DLD1 (cell line): ENCODE data around the gene BEND4.
"Not testable (repeated sequence)": the region's sequence is repeated elsewhere in the genome, so short reads cannot be mapped to it uniquely, and the experiment has no call there.

ENCODE experiments used
- in situ Hi-C: cut with HindIII; loops from 2 replicates; pipeline ENCODE4 v1.10.0; 2017; ENCODE audit warnings: low sequenced_read_pairs

BEND4 gene

DNA sequence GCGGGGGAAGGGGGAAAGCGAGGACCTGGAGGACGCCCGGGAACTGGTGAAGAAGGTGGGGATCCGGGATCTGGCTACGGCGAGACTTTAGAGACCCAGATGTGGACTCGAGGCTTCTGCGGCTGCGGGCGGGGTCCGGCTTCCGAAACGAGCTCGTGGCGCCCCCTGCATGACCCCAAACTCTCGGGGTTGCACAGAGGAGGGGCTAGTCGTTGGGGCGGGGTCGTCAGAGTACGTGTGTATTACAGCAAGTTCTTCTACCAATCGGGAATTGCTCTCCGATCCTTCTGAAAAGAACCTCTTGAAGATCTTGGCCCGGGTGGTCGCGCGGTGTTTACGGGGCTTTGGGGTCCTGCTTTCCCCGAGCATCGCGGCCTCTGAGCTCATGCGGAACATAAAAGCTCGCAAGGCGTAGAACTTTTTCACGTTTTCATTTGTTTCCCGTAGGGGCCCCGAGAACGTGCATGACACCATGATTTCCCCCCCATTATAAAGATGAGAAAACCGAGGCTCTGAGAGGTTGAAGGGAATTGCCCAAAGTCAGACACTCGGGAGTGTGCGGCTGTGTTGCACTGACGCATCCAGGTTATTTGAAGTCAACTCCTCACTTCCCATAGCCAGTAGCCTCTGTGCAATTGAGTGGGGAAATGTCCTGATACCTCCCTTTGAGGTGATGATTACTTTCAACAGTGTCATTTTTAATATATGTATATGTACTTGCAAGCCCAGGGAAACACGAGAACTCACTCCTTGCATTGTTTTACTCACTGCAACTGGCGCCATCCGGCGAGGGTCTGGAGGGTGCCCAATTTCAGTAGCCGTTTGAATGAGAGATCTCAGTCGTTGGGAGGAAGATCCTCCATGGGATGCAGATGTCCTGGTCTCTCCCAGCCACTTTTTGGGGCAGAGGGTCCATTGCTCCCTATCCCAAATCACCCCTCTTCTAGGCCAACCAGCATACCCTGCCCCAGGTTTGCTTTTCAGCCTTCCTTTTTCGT is at the start of gene BEND4:
TSS of gene BEND4 (minus strand) at position 149 of the 998 bp plus-strand sequence. CDS start 512 bp downstream, outside the sequence.
- in situ Hi-C loops, result no loop called here

- in situ Hi-C loops, result no loop called here
Measured at GRCh38 chr4:42197341-42197740, 44.9 kb upstream of the BEND4 start.

DNA sequence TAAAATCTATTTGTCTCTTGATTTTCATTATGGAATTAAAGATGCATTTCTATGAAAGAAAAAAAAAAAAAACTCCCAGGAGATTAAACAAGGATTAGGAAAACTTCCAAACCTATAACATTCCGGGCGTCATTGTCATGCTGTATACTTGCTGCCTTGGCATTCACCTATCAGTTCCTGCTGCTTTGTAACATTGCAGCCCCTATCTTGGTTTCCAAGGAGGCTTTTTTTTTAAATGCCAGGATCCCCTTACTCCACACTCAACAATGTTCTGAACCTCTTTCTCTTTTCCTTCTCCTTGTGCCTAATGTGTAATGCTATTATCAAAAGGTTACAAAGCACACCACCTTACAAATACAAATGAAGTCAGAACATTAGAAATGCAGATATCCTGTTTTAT is 20.5 kb upstream of the BEND4 start:
- in situ Hi-C loops, result no loop called here

DNA sequence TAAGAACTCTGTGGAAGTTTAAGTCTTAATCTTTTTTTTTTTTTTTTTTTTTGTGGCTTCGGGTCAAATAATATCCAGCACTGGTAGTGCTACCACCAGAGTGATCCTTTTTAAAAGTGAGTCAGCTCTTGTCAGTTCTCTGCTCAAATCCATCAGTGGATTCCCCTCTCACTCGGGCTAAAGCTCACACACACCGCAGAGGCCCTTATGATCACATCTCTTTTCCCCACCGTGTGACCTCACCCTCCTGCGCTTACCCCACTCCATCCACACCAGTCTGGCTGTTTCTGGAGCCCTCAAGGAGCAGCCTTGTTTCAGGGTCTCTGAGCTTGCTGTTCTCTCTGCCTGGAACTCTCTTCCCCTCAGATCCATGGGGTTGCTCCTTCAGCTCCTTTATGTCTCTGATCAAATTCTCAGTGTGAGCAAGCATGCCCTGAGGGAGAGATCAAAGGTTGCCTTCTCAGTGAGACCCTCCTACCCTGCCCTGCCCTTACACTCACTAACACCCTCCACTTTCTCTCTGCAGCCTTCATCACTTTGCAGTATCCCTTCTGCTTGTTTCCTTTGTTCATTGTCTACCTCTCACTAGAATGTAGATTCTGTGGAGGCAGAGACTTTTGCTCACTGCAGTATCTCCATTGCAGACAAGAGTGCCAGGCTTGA is 19.8 kb upstream of the BEND4 start:
- in situ Hi-C loops, result no loop called here

GRCh38 chr4:42167709-42168108 is 15.3 kb upstream of the BEND4 start:
- in situ Hi-C loops, result no loop called here

- in situ Hi-C loops, result not testable (repeated sequence)
Measured at GRCh38 chr4:42166186-42166585, 13.7 kb upstream of the BEND4 start.

DNA sequence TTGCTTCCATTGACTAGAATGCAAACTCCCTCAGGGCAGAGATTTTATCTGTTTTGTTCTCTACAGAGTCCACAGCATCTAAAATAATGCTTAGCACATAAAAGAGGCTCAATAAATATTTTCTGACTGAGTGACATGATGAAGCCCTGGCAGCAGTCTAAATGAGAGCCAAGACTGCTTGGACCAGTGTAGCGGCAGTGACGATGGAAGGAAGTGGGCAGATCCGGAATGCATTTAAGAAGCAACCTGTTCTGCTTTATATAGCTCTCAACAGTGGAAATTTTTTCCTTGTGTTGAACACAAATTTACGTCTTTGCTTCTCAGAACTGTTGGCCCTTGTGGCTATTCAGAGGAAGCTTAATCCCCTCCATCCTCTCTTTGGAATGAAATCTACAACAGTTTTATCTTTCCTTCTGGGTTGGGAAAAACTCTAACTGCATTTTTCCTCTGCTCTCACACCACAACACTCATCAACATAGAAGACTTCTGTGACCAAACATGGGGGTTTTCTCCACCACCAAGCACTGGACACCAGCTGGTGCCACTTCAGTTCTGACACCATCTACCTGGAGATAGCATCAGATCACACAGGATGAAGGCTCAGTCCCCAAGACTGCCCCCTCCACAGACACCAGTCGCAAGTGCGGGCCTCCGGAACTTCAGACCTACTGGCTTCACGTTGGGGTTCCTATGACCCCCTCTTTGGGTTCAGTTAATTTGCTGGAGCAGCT is 7.0 kb upstream of the BEND4 start:
- in situ Hi-C loops, result no loop called here

DNA sequence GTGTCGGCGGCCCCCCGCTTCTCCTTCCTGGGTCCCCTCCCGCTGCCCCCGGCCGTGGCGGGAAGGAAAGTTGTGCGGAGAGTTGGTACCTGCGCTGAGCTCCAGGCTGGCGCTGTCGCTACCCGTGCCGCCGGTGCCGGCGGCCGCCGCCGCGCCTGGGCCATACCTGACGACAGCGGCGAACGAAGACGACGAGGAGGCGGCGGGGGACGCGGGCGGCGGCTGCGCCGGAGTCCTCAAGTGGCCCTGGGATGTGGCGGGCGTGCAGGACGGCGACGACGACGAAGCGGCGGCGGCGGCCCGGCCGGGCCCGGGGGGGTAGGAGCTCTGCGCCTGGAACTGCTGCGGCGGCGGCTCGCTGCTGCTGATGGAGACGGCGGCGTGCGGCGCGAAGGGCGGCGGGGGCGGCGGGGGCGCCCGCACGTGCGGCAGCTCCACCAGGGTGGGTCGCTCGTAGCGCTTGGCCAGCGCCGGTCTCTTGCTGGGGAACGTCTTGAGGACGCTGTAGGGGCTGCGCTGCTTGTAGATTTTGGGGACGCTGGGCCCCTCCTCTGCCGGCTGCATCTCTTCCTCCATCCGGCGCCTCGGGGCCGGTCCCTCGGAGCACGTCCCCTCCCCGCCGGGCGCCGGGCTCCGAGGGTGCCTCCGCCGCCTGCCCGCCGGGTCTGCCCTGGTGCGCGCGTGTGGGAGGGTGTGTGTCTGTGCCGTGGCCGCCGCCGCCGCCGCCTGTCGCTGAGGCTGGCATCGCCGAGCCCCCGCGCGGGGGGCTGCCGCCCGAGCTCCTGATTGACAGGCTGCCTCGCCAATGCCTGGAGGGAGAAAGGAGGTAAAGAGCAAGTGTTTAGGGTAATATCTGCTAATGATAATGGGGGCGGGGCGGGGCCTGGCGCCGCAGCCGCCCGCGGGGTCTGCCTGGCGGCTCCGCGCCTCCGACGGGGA is 618 bp downstream of the BEND4 start:
- in situ Hi-C loops, result no loop called here

- in situ Hi-C loops, result no loop called here
Measured at GRCh38 chr4:42150653-42151567, 1.5 kb downstream of the BEND4 start.

GRCh38 chr4:42149004-42149403 is 3.5 kb downstream of the BEND4 start:
- in situ Hi-C loops, result no loop called here

DNA sequence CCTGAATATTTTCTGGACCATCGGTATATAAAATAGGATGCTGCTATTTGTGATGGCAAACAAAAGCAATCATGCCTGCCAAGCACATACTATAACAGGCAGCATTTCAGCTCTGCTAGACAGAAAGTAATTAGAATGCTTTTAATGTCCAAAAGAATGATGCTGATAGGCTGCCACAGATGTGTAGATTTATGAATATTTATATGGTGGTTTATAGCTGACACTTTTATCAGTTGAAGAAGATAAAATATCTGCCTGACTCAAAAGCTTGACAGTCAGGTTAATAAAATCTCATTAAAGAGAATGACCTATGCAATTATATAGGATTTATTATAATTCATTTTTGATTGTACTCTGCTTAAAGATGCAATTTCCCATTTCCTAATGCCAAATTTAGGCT is 4.0 kb downstream of the BEND4 start:
- in situ Hi-C loops, result no loop called here

GRCh38 chr4:42144028-42144427 is 8.4 kb downstream of the BEND4 start:
- in situ Hi-C loops, result no loop called here

DNA sequence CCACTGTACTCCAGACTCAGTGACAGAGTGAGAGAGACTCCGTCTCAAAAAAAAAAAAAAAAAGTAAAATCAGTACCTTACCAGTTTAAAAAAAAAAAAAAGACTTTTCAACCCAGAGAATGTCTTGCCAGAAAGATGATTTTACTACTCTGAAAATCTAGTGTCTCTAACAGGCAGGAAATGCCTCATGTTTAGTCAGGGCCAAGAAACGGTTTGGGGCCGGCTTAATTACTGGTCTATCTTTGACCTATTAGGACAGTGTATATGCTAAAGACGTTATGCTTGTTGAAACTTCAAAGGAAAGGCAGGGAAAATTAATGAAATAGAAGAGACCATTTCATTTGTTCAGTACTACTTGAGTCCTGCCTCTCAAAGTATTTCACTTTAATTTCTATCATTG is 9.9 kb downstream of the BEND4 start:
- in situ Hi-C loops, result no loop called here

GRCh38 chr4:42136371-42136770 is 16.1 kb downstream of the BEND4 start:
- in situ Hi-C loops, result no loop called here

- in situ Hi-C loops, result no loop called here
Measured at GRCh38 chr4:42133006-42133405, 19.4 kb downstream of the BEND4 start.

DNA sequence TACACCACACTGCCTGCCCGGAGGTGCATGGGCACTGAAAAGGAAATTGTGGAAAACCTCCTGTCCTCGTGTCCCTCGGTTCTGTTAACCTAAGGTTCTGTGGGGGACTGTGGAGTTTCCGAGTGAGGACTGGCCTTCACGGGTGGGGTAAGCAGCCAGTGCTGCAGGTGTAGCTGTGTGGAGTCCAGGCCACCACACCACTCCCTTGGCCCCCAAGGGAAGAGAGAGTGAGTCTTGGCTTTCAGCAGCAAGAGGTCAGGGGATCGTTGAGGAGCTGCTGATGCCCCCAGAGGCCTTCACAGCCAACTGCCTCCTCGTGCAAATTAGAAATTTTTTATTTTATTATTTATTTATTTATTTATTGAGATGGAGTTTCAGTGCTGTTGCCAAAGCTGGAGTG is 20.4 kb downstream of the BEND4 start:
- in situ Hi-C loops, result no loop called here

- in situ Hi-C loops, result no loop called here
Measured at GRCh38 chr4:42123071-42123644, 29.3 kb downstream of the BEND4 start.

- in situ Hi-C loops, result no loop called here
Measured at GRCh38 chr4:42122237-42122636, 30.2 kb downstream of the BEND4 start.

GRCh38 chr4:42119886-42120285 is 32.6 kb downstream of the BEND4 start:
- in situ Hi-C loops, result no loop called here
